Nephron (organoid): ENCODE results near the gene ERG.
A peak's percentile ranks its signal among the peaks of the same experiment; 100 is the strongest.

ENCODE experiments used
- H3K27ac Mint-ChIP-seq, 3 experiments: 2 replicates each; pipeline ENCODE4 v1.8.0; 2020; ENCODE audit warnings: mixed read lengths in 3 of 3, mild to moderate bottlenecking in 2 of 3, moderate library complexity in 1 of 3
- H3K27me3 Mint-ChIP-seq: 2 replicates; pipeline ENCODE4 v1.8.0; 2021; ENCODE audit warnings: low read depth, mild to moderate bottlenecking, moderate library complexity, mixed read lengths
- H3K36me3 Mint-ChIP-seq: 2 replicates; pipeline ENCODE4 v1.8.0; 2020; ENCODE audit warnings: low read depth, mixed read lengths
- H3K4me1 Mint-ChIP-seq: 2 replicates; pipeline ENCODE4 v1.8.0; 2020; ENCODE audit warnings: mixed read lengths
- H3K4me3 Mint-ChIP-seq, 3 experiments: 2 replicates each; pipeline ENCODE4 v1.8.0; 2020; ENCODE audit warnings: mild to moderate bottlenecking in 3 of 3, mixed read lengths in 3 of 3, moderate library complexity in 2 of 3
- H3K9me3 Mint-ChIP-seq: 2 replicates; pipeline ENCODE4 v1.8.0; 2020; ENCODE audit warnings: mixed read lengths
- TF ChIP-seq, protein P1 (sequence below), 3 experiments: fragments of 200-600 bp; sonication (generic); IDR thresholded peaks; one replicate each; pipeline ENCODE4 v1.5.0; 2021; ENCODE audit warnings: antibody characterized with exemption in 3 of 3; ENCODE audit not compliant: unreplicated experiment in 3 of 3

The ERG gene, protein sequence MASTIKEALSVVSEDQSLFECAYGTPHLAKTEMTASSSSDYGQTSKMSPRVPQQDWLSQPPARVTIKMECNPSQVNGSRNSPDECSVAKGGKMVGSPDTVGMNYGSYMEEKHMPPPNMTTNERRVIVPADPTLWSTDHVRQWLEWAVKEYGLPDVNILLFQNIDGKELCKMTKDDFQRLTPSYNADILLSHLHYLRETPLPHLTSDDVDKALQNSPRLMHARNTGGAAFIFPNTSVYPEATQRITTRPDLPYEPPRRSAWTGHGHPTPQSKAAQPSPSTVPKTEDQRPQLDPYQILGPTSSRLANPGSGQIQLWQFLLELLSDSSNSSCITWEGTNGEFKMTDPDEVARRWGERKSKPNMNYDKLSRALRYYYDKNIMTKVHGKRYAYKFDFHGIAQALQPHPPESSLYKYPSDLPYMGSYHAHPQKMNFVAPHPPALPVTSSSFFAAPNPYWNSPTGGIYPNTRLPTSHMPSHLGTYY

DNA sequence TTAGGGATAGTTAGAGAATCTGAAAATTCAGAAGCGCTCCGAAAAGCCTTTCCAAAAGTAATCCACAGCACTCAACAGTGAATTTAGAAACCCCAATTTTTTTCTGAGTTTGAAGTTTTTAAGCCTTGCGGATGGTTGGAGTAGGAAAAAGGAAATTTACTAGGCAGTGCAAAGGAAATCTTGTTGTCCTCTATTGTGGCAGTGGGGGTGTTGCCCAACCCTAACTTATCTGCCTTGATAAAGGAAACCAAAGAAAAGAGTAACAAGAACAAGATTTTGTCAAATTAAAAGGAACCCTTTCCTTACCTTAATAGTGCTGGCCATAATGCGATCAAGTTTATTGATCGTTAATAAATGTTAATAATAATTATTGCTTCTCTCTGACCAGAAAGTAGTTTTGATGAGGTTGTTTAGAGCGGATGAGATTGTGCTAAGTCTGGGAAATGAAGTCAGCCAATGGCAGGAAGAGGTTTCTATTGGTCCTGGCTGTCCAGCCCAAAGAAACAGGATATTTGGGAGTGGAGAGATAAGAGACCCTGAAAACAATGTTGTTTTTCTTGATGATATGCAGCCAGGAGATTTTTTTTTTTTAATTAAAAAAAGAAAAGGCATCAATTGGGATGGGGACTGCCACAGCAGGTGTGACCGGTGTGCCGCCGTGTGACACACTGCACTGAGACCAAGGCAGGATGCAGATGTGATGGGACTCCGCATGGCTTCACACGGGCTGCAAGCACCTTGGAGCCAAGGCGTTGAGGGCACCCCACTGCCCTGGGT lies at the start of gene ERG:
Gene ERG (minus strand): TSS at position 421 of the 777 bp plus-strand sequence. CDS start 97 bp downstream, at position 324.
- Mint-ChIP-seq H3K4me1 (peaks cover 29% of the 10 kb centered on the region), H3K9me3 (no peaks in the 10 kb centered on the region), H3K27me3 (peaks cover 3% of the 10 kb centered on the region), H3K27ac (peak within 1 kb of the TSS in 1 of 3 experiments; percentile 50), H3K4me3 (peak within 1 kb of the TSS in 2 of 3 experiments; percentile 15 to 26), H3K36me3 (no peaks in the 10 kb centered on the region)
- TF ChIP-seq, protein P1, sequence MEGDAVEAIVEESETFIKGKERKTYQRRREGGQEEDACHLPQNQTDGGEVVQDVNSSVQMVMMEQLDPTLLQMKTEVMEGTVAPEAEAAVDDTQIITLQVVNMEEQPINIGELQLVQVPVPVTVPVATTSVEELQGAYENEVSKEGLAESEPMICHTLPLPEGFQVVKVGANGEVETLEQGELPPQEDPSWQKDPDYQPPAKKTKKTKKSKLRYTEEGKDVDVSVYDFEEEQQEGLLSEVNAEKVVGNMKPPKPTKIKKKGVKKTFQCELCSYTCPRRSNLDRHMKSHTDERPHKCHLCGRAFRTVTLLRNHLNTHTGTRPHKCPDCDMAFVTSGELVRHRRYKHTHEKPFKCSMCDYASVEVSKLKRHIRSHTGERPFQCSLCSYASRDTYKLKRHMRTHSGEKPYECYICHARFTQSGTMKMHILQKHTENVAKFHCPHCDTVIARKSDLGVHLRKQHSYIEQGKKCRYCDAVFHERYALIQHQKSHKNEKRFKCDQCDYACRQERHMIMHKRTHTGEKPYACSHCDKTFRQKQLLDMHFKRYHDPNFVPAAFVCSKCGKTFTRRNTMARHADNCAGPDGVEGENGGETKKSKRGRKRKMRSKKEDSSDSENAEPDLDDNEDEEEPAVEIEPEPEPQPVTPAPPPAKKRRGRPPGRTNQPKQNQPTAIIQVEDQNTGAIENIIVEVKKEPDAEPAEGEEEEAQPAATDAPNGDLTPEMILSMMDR (IDR thresholded peaks at IDR 0.05; ENCODE audit: unreplicated experiment in 3 of 3) = no peak

DNA sequence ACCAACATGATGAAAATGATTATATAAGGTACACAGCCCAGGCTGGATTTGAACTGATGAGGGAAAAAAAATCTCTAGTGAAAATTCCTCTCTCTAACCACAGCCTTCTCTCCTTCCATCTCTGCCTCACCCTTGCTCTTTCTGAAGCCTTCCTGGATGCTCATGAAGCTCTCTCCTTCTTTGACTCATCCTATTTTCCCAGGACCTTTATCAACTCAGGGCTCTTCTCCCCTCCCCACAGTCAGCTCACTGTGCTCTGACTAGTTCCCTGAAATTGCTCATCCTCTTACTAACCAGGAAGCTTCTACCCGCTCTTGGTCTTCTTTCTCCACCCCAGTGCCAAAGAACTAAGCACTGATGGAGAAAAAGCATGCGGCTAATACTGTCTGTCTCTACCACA lies 46.4 kb upstream of the ERG start:
- H3K27me3 Mint-ChIP-seq = no peaks in the 10 kb centered on the region
- no peak overlapping the region for H3K27ac Mint-ChIP-seq
- no peak overlapping the region for H3K4me3 Mint-ChIP-seq
- H3K9me3 Mint-ChIP-seq = no peaks in the 10 kb centered on the region
- TF ChIP-seq, protein P1 (IDR thresholded peaks at IDR 0.05; ENCODE audit: unreplicated experiment in 3 of 3) = no peak
- H3K36me3 Mint-ChIP-seq = no peaks in the 10 kb centered on the region
- H3K4me1 Mint-ChIP-seq = no peaks in the 10 kb centered on the region

DNA sequence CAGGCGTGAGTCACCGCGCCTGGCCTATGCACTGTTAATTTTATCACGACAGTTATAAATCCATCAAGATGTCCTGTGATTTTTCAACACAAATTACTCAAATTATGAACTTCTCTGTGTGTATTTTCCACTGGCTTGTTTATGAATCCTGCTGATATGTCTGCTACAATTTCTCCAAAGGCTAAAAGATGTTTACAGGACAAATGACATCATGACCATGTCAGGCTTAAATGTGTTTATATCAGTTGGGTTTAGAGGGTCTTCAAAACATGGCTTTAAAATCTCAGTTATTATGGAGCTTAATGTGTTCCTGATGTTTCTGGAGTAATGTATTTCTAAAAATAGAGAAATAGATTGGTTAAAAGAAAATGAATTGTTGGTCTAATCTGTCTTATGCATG lies 44.0 kb upstream of the ERG start:
- Mint-ChIP-seq H3K27ac (no peak overlapping the region), H3K4me3 (no peak overlapping the region), H3K27me3 (no peaks in the 10 kb centered on the region), H3K9me3 (no peaks in the 10 kb centered on the region), H3K36me3 (no peaks in the 10 kb centered on the region), H3K4me1 (no peaks in the 10 kb centered on the region)
- TF ChIP-seq, protein P1 (IDR thresholded peaks at IDR 0.05; ENCODE audit: unreplicated experiment in 3 of 3) = no peak

DNA sequence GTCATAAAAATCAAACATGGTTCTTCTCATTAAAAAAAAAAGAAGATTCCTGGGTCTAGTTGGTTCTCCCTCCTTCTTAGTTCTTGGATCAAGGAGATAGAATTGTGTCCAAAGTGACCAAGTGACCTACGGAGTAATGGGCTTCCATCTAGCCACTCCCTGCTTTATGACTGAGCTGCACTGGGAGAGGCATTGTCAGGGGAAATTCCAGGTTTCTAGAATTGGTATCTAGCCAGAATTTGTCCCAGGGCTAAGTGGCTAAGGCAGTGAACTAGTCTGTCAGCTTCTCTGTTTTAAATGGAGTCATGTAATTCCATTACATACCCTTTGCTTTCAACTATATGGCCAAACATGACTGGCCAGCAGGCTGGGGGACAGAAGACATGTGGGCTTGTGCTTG lies 40.1 kb upstream of the ERG start:
- Mint-ChIP-seq H3K4me3 (no peak overlapping the region), H3K4me1 (peaks cover 5% of the 10 kb centered on the region), H3K36me3 (no peaks in the 10 kb centered on the region), H3K9me3 (no peaks in the 10 kb centered on the region), H3K27me3 (peaks cover 3% of the 10 kb centered on the region), H3K27ac (no peak overlapping the region)
- TF ChIP-seq, protein P1 (IDR thresholded peaks at IDR 0.05; ENCODE audit: unreplicated experiment in 3 of 3) = no peak

DNA sequence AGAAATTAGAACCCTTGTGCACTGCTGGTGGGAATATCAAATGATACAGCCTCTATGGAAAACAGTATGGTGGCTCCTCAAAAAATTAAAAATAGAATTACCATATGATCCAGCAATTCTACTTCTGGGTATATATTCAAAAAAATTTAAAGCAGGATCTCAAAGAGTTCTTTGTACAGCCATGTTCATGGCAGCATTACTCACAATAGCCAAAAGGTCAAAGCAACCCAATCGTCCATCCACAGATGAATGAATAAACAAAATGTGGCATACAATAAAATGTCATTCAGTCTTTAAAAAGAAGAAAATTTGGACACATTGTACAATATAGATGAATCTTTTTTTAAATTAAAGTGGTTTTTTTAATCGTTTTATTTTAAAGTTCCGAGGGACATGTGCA lies 36.3 kb upstream of the ERG start:
- Mint-ChIP-seq H3K27ac (no peak overlapping the region), H3K9me3 (no peaks in the 10 kb centered on the region), H3K4me1 (peaks cover 14% of the 10 kb centered on the region), H3K4me3 (no peak overlapping the region), H3K27me3 (peaks cover 3% of the 10 kb centered on the region), H3K36me3 (no peaks in the 10 kb centered on the region)
- TF ChIP-seq, protein P1 (IDR thresholded peaks at IDR 0.05; ENCODE audit: unreplicated experiment in 3 of 3) = no peak
